Measurements from ENCODE around the gene MUC5B. TPM values are rescaled to one million over a fixed set of nuclear protein-coding genes. Genes with fewer than 3 reads are reported as not detected.

MUC5B gene
- total and polyA plus RNA-seq, 2 of the 13 experiments (the other 11 are each of a cell fraction or from before 2014, with no cell fraction given) = 0.01 TPM; not detected in 1

- ATAC-seq = no peak
- WGBS (ENCODE audit: low lambda C conversion rate) = 44% methylated on average over 3 of the region's 16 CpGs
- H3K9me3 ChIP-seq (ENCODE audit: low read length) = no peaks in the 10 kb centered on the region
- H3K9ac ChIP-seq (ENCODE audit: insufficient read depth, low read depth, low read length) = no peak overlapping the region
- in situ Hi-C loops (cut with HindIII; ENCODE audit: extremely low pct_ligation_motif_present, low pct_unique_long_range_greater_than_20kb) (no loop called here), intact Hi-C loops (cut with micrococcal nuclease; ENCODE audit: unreplicated experiment) (loop anchor here (10.0 kb wide), 1 partner anchor 64 kb away; no protein-coding TSS in a partner anchor)
- ChIA-PET CTCF (ENCODE audit: low intra/inter-chr PET ratio, low total read pairs) (no interaction called here), POLR2A (no interaction called here)
- TF ChIP-seq TEAD3 (CRISPR knock-in tag; optimal IDR thresholded peaks at IDR 0.05; ENCODE audit: borderline replicate concordance) (no peak), DR1 (CRISPR knock-in tag; IDR thresholded peaks at IDR 0.05) (no peak), ZNF816 (CRISPR knock-in tag; IDR thresholded peaks at IDR 0.05; ENCODE audit: borderline replicate concordance) (no peak), PRDM10 (CRISPR knock-in tag; IDR thresholded peaks at IDR 0.05; ENCODE audit: low read depth) (no peak), LBX2 (CRISPR knock-in tag; IDR thresholded peaks at IDR 0.05; ENCODE audit: borderline replicate concordance) (no peak), PATZ1 (CRISPR knock-in tag; IDR thresholded peaks at IDR 0.05) (no peak), NR2F6 (IDR thresholded peaks at IDR 0.05) (no peak), NR2F6 (CRISPR knock-in tag; IDR thresholded peaks at IDR 0.05) (no peak), ZC3H13 (CRISPR knock-in tag; IDR thresholded peaks at IDR 0.05) (no peak)
- no peaks in the 10 kb centered on the region for H3K36me3 ChIP-seq (replicated peaks in 1 of 2; ENCODE audit: control insufficient read depth in 1 of 2, insufficient read depth in 2 of 2, low read length in 2 of 2)
- H4K20me1 ChIP-seq (ENCODE audit: insufficient read depth, low read length) = no peaks in the 10 kb centered on the region
- no peak overlapping the region for H3K27ac ChIP-seq (ENCODE audit: extremely low read length, insufficient read depth, low read length)
- FAIRE-seq = no peak
- H2AFZ ChIP-seq (ENCODE audit: low read length) = no peak overlapping the region
- no peak overlapping the region for H3K4me3 ChIP-seq (replicated peaks in 1 of 3; ENCODE audit: insufficient read depth in 1 of 3, low read depth in 2 of 3, low read length in 3 of 3)
- DNase-seq (ENCODE audit: low spot score) = no peak
- H3K4me2 ChIP-seq (ENCODE audit: low read depth, low read length) = no peak overlapping the region
- H3K4me1 ChIP-seq (ENCODE audit: insufficient read depth, low read length) = no peaks in the 10 kb centered on the region
- no TSS peak for BruUV-seq (replicated peaks)
- H3K27me3 ChIP-seq (ENCODE audit: control insufficient read depth in 1 of 2, insufficient read depth in 2 of 2, low read length in 2 of 2) = peaks cover 38 to 84% of the 10 kb centered on the region in 2 experiments
- H3K79me2 ChIP-seq (ENCODE audit: insufficient read depth, low read length) = no peaks in the 10 kb centered on the region
Observed at GRCh38 chr11:1200611-1201191, 22.2 kb upstream of the MUC5B start.

All from HepG2 (cell line).